NCI-H1930 (cell line): ENCODE data around the gene TCF4.
"Not testable (repeated sequence)": the region's sequence is repeated elsewhere in the genome, so short reads cannot be mapped to it uniquely, and the experiment has no call there.

ENCODE experiments used
- DNase-seq, 2 experiments: peaks; one replicate each; lab custom pipeline; 2025; lab: John Stamatoyannopoulos, UW

TCF4 gene

GRCh38 chr18:55475916-55476315, 112.1 kb downstream of the TCF4 start:
- no peak for DNase-seq

GRCh38 chr18:55475467-55475866, 112.5 kb downstream of the TCF4 start:
- no peak for DNase-seq

- no peak for DNase-seq
Measured at GRCh38 chr18:55473560-55473959, 114.4 kb downstream of the TCF4 start.

GRCh38 chr18:55473058-55473457, 114.9 kb downstream of the TCF4 start:
- no peak for DNase-seq

GRCh38 chr18:55470826-55471225, 117.2 kb downstream of the TCF4 start:
- no peak for DNase-seq

- not testable (repeated sequence) for DNase-seq
Measured at GRCh38 chr18:55469134-55469533, 118.9 kb downstream of the TCF4 start.

GRCh38 chr18:55466789-55467188, 121.2 kb downstream of the TCF4 start:
- DNase-seq: no peak

- DNase-seq: no peak
Measured at GRCh38 chr18:55465313-55465712, 122.7 kb downstream of the TCF4 start.

- DNase-seq: no peak
Measured at GRCh38 chr18:55464581-55464980, 123.4 kb downstream of the TCF4 start.

GRCh38 chr18:55462652-55463051, 125.3 kb downstream of the TCF4 start:
- DNase-seq: no peak

- DNase-seq: no peak
Measured at GRCh38 chr18:55461848-55462247, 126.1 kb downstream of the TCF4 start.

- no peak for DNase-seq
Measured at GRCh38 chr18:55458456-55459203, 129.4 kb downstream of the TCF4 start.

- no peak for DNase-seq
Measured at GRCh38 chr18:55457028-55457427, 131.0 kb downstream of the TCF4 start.

GRCh38 chr18:55455938-55456337, 132.1 kb downstream of the TCF4 start:
- no peak for DNase-seq

- no peak for DNase-seq
Measured at GRCh38 chr18:55453186-55453585, 134.8 kb downstream of the TCF4 start.

GRCh38 chr18:55452123-55452611, 135.8 kb downstream of the TCF4 start:
- no peak for DNase-seq

- DNase-seq: no peak
Measured at GRCh38 chr18:55449412-55450140, 138.4 kb downstream of the TCF4 start.

GRCh38 chr18:55448420-55448819, 139.6 kb downstream of the TCF4 start:
- no peak for DNase-seq

- DNase-seq: no peak
Measured at GRCh38 chr18:55447672-55448018, 140.3 kb downstream of the TCF4 start.

- DNase-seq: no peak
Measured at GRCh38 chr18:55446996-55447671, 140.9 kb downstream of the TCF4 start.

- no peak for DNase-seq
Measured at GRCh38 chr18:55444536-55444935, 143.5 kb downstream of the TCF4 start.

- DNase-seq: no peak
Measured at GRCh38 chr18:55443776-55444175, 144.2 kb downstream of the TCF4 start.

GRCh38 chr18:55442561-55442960, 145.4 kb downstream of the TCF4 start:
- no peak for DNase-seq
